Neural cell (in vitro differentiated cells): ENCODE measurements around the gene NR1D1.

ENCODE experiments used
- EZH2 ChIP-seq: fragments of 200-600, 300-800 bp; shearing (Covaris generic), sonication (generic); IDR thresholded peaks from 2 replicates; pipeline ENCODE4 v1.6.1; 2014; ENCODE audit warnings: antibody characterized with exemption, low read length, borderline replicate concordance, mild to moderate bottlenecking; ENCODE audit not compliant: insufficient read depth, poor library complexity, severe bottlenecking
- MXI1 ChIP-seq: fragments of 450-650 bp; conservative IDR thresholded peaks from 2 replicates; pipeline ENCODE4 v1.6.1; 2014; ENCODE audit warnings: antibody characterized with exemption, mild to moderate bottlenecking; ENCODE audit not compliant: poor library complexity, severe bottlenecking
- POLR2AphosphoS5 ChIP-seq: IDR thresholded peaks from 2 replicates; pipeline ENCODE4 v1.6.1; 2012
- SMC3 ChIP-seq: fragments of 450-650 bp; conservative IDR thresholded peaks from 2 replicates; pipeline ENCODE4 v1.6.1; 2014; ENCODE audit warnings: antibody characterized with exemption, mild to moderate bottlenecking, moderate library complexity; ENCODE audit not compliant: poor library complexity

- TF ChIP-seq SMC3 (no peak), MXI1 (no peak), EZH2 (no peak), POLR2AphosphoS5 (no peak)
Observed at GRCh38 chr17:40074871-40075200, 25.6 kb downstream of the NR1D1 start.
